ENCODE results near the gene MT1G.
"Not testable (repeated sequence)": the region's sequence is repeated elsewhere in the genome, so short reads cannot be mapped to it uniquely, and the experiment has no call there.

Gene MT1G

DNA sequence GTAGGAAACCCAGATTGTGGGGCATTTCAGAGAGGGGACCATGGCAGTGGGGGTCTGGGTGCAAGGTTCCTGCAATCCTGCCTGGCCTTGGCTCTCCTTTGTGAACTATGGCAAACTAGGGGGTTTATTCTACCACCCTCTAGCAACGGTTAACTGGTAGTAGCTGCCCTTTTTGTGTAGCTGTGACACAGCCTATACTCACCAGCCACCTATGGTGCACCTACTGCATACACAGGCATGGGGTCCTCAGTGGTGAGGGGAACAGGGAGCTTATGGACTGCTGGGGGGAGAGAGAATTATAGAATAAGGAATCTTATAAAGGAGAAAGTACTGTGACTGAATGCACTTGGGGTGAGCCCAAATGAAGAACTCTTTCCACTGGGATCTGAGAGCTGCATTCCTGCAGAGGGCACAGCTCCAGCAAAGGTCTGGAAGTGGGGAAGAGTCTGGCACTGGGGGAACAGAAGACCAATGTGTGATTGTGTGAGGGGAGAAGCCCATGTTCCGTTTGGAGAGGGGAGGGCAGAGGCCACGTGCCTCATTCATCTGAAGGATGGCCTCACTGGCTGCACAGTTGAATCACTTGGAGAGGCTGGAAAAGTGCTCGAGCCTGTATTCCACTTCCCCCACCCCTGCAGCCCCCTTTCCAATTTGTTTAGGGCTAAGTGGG lies 16.5 kb upstream of the MT1G start:
- no peak for DNase-seq

DNA sequence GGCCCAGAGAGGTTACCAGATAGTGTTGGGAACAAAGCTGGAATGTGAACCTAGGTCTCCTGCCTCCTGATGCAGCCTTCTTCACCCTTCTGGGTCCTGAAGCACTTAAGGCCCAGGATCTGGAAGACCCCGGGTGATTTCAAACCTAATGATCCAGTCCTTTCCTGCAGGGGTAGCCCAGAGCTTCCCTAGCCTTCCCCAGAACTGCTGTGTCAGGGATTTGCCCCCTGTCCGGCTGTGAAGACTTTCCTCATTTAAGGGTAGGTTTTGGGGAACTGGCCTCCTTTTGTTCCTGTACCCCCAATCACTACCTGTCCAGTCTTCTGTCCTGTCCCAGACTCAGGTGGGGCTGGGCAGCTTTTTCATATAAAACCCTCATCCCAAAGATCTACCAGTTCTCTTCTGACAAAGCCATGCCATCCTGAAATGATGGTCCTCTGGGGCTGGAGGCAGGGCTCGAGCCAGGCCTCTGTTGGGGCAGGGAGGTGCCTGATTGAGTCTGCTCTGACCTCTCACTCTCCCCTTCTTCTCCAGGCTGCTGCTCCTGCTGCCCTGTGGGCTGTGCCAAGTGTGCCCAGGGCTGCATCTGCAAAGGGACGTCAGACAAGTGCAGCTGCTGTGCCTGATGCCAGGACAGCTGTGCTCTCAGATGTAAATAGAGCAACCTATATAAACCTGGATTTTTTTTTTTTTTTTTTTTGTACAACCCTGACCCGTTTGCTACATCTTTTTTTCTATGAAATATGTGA lies 15.7 kb upstream of the MT1G start:
- no peak for DNase-seq

DNA sequence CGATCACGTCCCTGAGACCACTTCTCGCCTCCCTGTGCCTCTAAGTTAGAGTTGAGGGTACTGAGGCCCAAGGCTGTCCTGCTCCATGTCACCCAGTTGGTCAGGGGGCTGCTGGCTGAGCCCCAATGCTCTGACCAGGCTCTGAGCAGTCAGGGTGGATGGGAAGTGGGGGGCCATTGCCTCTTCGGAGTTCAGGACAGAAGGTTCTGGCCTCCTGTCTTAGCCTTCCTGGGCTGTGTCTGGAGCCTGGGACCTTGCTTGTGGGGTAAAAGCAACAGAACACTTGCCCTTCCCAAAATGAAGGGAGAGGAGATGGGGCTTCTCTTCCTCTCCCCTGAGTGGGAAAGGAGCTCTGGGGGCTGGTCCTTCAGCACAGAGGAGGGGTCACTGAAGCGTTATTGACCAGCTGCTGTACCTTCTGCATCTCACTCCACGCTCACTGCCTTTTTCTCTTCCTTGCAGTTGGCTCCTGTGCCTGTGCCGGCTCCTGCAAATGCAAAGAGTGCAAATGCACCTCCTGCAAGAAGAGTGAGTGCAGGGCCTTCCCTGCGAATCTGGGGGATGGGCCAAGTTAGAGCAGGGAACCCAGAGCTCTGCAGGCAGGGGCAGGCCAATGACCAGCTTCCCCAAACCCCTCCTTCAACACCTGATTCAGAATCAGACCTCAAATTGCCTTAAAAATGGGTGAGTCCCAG lies 15.0 kb upstream of the MT1G start:
- no peak for DNase-seq

DNA sequence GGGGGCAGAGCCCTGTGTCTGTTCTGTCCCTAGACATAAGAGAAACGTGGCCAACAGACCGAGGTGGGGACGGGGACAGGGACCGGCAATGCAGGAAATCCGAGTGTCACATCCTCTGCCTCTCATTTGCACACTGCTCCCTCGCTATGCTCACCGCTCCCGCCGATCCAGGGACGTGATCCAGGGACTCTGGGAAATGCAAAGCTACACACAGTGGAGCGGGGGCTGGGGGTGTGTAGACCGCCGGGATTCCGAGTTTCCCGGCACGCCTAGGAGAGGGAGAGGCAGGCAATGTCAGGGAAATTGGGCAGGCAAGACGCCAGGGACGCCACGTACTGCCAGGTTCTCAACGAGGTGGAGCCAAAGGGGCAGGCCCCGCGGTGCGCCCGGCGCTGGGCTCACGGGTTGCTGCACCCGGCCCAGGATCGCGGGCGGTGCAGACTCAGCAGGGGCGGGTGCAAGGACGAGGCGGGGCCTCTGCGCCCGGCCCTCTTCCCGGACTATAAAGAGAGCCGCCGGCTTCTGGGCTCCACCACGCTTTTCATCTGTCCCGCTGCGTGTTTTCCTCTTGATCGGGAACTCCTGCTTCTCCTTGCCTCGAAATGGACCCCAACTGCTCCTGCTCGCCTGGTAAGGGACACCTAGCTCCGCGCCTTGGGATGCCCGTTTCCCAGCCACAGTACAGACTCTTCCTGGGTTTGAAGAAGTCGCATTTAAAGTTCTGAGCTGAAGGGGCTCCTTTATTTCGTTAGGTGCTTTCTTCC lies 14.3 kb upstream of the MT1G start, which contains the start of gene MT1X:
Gene MT1X, plus strand, starts transcription at position 532 of the 764 bp plus-strand sequence. Its CDS starts 71 bp downstream, at position 603.
- DNase-seq = peak; percentile 90

DNA sequence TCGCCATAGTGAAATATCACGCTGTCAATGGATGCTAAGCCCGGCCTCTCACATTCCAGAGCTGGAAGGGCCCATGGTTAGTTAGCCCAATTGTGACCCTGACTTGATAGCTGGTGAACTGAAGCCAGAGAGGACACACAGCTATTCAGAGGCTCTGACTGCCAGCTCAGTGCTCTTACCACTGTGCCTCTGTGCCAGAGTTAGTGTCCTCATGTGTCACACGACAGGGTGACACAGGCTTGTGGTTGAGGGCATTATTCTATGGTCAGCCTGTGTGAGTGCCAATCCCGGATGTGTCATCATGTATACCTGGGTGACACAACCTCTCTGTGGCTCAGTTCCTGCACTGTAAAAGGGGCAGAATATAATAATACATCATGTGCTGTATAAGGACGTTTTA lies 12.0 kb upstream of the MT1G start:
- no peak for DNase-seq

DNA sequence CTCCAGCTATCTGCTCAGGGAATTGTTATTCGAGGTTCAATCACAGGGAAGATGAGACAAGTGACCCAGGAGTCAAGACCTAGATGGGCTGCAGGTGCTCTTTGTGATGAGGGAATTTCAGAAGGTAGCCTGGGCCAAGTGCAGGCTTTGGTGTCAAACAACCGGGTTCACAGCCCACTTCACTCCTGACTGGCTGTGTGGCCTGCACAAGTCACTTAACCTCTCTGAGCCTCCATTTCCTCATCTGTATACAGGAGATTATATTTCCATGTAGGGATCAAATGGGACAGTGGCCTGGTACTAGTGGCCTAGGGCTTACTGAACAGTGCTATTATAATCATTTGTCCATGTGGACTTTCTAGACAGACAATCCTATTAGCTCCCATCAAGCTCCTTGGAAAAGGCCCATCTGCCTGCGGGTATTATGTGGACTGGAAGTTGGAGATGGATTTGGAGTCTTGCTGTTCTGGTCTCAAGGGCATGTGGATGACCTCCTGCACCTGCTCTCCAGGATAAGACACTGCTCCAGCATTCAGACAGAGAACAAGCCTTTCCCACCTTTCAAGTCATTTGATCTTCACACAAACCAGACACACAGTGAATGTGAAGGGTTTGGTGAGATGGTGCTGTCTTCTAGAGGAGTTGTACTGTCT lies 11.3 kb upstream of the MT1G start:
- DNase-seq = no peak

DNA sequence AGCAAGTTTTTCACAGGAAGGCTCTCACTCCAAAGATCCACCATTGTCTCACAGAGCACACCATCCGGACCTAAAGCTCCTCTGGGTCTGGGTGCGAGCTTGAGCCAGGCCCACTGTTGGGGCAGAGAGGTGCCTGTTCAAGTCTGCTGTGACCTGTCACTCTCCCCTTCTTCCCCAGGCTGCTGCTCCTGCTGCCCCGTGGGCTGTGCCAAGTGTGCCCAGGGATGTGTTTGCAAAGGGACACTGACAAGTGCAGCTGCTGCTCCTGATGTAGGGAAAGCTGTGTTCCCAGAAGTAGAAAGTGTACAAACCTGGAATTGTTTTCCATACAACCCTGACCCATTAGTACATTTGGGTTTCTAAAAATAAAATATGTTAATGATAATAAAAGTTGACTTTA lies 9.6 kb upstream of the MT1G start:
- DNase-seq = no peak

DNA sequence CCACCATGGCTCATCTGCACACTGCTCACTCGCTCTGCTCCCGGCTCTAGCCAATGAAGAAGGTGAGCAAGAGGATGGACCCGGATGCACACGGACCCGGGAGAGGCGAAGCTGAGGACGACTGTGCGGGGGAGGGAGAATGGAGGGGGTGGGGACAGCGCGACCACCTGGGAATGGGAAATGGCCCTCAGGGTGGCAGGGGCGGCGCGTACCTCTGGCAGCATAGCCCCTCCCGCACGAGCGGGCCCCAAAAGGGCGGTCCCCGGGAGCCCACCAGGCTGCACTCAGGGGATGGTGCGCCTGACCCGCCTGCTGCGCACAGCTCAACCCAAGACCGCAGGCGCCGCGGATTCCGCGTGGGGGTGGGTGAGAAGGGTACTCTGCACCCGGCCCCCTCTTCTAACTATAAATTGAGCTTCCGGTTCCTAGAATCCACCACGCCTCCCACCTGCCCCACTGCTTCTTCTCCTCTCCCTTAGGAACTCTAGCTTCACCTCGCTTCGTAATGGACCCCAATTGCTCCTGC lies 7.9 kb upstream of the MT1G start:
- DNase-seq = peak; percentile 34

DNA sequence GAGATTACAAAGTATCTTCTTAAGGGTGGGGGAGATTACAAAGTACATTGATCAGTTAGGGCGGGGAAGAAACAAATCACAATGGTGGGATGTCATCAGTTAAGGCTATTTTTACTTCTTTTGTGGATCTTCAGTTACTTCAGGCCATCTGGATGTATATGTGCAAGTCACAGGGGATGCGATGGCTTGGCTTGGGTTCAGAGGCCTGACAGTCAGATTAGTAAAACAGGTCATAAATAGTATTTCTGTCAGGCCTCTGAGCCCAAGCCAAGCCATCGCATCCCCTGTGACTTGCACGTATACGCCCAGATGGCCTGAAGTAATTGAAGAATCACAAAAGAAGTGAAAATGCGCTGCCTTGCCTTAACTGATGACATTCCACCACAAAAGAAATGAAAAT lies 6.7 kb upstream of the MT1G start:
- DNase-seq = not testable (repeated sequence)

DNA sequence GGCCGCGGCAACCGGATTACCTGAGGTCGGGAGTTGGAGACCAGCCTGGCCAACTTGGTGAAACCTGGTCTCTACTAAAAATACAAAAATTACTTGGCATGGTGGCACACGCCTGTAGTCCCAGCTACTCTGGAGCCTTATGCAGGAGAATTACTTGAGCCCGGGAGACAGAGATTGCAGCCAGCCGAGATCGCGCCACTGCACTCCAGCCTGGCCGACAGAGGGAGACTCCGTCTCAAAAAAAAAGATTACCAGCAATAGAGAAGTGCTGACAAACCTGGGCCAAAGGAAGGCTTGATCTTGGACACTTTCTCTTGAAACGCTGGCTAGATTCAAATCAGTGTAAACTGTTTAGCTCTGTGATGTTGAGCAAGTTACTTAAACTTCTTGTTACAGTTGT lies 6.1 kb upstream of the MT1G start:
- DNase-seq = peak; percentile 26

DNA sequence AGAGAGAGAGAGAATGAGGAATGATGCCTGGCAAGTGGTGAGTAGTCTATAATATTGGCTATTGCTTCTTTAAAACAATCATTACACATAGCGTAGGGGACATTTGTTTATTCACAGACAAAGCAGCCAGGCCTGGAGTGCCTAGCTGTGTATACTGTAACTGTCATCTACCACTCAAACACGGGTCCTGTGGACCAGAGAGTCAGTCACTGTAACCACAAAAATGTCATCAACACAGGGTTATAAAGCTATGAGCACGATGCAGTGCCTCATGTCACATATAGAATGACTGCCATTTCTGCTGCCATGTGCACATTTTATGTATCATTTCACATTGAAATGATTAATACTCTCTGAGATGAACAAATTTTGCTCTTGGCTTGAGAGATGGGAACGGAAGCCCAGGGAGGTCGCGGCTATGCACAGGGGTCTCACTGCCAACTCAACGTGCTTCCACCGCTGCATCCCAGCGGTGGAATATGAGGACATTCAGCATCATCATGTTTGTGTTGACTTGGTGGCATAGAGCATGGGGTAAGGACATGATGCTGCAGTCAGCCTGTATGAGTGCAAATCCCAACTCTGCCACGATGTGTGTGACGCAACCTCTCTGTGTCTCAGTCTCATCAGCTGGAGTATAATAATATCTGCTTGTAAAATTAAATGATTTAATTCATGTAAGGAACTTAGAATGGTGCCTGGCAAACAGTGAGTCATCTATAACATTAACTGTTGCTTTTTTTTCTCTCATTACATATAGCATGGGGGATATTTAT lies 5.1 kb upstream of the MT1G start:
- no peak for DNase-seq

DNA sequence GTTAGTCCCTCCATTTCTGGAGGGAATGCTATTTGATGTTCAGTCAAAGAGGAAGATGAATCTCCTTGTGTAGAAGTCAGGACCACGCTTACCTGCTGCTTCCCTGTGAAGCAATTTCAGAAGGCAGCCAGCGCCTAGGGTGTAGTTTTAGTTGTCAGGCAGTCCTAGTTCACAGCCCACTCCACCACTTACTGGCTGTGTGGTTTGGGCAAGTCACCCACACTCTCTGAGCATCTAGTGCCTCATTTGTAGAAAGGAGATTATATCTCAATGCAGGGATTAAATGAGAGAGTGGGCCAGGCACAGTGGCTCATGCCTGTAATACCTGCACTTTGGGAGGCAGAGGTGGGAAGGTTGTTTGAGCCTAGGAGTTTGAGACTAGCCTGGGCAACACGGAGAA lies 4.3 kb upstream of the MT1G start:
- DNase-seq = not testable (repeated sequence)

DNA sequence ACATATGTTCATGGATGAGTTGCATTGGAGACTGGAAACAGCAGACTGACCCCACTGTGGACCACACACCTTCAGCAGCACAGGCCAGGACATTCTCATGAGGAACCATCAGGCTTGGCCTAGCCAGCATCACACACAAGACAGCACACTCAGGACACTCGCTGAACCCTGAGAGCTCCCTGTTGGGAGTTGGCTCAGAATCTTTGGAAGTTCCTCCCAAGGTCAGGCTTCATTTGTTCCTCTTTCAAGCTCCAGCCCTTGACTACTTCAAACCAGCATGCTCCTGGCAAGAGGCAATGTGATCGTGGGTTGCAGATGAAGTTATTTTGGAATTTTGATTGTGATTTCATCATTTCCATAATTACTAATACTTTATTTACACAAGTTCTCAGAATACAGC lies 3.8 kb upstream of the MT1G start:
- DNase-seq = not testable (repeated sequence)

DNA sequence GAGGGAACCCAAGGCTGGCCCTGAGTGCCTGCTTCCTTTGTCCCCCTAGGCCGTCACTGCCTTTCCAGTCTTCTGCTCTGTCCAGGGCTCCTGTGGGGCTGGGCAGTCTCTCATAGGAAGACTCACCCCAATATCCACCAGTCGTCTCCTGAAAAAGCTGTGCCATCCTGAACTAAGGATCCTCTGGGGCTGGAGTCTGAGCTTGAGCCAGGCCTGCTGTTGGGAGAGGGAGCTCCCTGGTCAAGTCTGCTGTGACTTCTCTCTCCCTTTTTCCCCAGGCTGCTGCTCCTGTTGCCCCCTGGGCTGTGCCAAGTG lies 2.7 kb upstream of the MT1G start:
- DNase-seq = no peak

DNA sequence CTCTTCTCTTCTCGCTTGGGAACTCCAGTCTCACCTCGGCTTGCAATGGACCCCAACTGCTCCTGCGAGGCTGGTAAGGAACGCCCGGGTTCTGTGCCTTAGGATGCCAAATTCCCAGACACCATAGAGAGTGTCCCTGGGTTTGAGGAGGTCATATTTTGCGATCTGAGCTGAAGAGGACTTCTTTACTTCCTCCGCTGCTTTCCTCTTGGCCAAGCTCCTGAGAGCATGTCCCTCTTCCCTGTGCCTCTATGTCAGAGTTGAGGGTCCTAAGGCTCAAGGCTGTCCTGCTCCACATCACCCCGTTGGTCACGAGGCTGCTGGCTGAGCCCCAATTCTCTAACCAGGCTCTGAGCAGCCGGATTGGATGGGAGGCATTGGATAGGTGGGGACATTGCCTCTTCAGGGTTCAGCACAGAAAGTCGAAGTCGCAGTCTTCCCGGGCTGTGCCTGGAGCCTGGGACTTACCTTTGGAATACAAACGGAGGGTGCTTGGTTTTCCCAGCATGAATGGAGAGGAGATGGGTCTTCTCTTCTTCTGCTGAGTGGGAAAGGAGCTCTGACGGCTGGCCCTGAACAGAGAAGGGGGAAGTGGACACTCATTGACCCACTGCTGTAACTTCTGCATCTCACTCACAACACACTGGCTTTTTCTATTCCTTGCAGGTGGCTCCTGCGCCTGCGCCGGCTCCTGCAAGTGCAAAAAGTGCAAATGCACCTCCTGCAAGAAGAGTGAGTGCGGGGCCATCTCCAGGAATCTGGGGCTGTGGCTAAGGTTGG lies 2.2 kb upstream of the MT1G start:
- DNase-seq = no peak

DNA sequence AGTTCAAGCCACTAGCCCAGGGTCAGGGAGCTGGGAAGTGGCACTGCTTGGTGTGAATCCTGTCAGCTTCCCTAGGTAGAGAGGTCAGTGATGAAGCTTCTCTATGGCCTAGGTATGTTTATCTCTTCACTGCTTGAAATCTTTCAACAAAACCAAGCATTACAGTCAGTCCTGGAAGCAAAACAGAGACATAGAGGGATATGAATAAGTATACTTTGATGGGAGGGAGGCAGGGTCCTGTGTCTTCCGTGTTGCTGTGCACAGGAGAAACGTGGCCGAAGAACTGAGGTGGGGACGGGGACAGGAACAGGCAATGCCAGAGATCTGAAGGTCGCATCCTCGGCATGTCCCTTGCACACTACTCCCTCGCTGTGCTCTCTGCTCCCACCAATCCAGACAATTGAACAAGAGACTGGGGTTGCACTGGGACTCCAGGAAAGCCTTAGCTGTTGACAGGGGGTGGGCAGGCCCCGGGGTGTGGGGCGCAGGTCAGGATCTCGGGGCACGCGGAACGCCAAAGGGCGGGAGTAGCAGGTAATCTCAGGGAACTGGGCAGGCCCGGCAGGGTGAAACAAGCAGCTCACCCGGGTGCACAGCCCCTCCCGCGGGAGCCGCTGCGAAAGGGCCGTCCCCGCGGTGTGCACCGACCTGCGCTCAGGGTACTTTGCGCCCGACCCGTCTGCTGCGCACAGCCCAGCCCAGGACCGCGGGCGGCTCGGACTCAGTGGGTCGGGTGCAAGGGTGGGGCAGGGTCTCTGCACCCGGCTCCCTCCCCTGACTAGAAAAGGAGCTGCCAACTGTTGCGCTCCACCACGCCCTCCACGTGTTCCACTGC lies 1.4 kb upstream of the MT1G start, which contains the start of gene MT1H:
Gene MT1H, plus strand, starts transcription at position 810 of the 835 bp plus-strand sequence. CDS start 71 bp downstream, outside the sequence.
- DNase-seq = no peak

DNA sequence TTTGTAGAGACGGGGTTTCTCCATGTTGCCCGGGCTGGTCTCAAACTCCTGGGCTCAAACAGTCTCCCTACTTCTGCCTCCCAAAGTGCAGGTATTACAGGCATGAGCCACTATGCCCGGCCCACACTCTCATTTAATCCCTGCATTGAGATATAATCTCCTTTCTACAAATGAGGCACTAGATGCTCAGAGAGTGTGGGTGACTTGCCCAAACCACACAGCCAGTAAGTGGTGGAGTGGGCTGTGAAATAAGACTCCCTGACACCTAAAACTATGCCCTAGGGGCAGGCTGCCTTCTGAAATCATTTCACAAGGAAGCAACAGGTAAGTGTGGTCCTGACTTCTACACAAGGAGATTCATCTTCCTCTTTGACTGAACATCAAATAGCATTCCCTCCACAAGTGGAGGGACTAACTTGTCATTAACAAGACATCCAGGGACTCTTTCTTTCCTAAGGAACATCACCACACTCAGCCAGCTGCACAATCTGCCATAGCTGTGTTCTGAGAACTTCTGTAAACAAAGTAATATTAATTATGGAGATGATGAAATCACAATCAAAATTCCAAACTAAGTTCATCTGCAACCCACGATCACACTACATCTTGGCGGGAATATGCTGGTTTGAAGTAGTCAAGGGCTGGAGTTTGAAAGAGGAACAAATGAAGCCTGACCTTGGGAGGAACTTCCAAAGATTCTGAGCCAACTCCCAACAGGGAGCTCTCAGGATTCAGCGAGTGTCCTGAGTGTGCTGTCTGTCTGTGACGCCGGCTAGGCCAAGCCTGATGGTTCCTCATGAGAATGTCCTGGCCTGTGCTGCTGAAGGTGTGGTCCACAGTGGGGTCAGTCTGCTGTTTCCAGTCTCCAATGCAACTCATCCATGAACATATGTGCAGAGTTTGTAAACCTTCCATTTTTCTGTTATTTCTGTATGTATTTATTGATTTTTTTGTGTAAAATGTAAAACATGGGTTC lies 2.3 kb downstream of the MT1G start:
- DNase-seq = not testable (repeated sequence)

DNA sequence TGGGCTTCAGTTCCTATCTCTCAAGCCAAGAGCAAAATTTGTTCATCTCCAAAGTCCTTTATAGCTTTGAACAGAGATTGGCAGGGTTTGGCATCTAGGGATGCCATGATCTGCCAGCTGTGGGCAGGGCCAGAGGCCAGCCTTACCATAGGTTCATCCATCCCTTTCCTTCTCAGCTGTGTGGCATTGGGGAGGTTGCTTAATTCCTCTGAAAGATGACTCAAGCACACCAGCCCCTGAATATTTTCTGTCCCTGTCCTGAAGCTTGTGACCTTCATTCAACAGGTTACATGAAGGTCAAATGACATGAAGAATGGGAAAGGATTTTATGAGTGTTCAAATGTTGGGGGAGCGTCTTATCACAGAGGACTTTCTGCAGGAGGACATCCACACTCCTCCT lies 3.4 kb downstream of the MT1G start:
- DNase-seq = no peak

Measured in CD4-positive, alpha-beta T cell treated with Interleukin-10 for 1 hour (primary cell).